ENCODE results near the gene CRYBB3. TPM values are rescaled to one million over a fixed set of nuclear protein-coding genes. Genes with fewer than 3 reads are reported as not detected.
A peak's percentile ranks its signal among the peaks of the same experiment; 100 is the strongest.

The CRYBB3 gene
- total RNA-seq, 1 experiment from 2014 or later: 0.39 TPM

GRCh38 chr22:25170426-25170980, 29.2 kb upstream of the CRYBB3 start:
- Histone ChIP-seq H2BK12ac (ENCODE audit: insufficient read length, low read depth, low read length) (no peak overlapping the region), H3K27me3 (ENCODE audit: insufficient read depth, low read length) (no peaks in the 10 kb centered on the region), H3K9ac (ENCODE audit: extremely low read depth, insufficient read length, low read length) (no peak overlapping the region), H3K9me3 (ENCODE audit: control insufficient read depth, low read depth, low read length) (no peaks in the 10 kb centered on the region), H3K23me2 (ENCODE audit: insufficient read length, low read depth, low read length, poor library complexity, severe bottlenecking) (no peaks in the 10 kb centered on the region), H4K91ac (ENCODE audit: insufficient read length, low read depth, low read length) (no peak overlapping the region), H3K56ac (ENCODE audit: insufficient read length, low read depth, low read length) (no peak overlapping the region), H4K20me1 (ENCODE audit: control insufficient read depth, insufficient read depth, insufficient read length) (no peaks in the 10 kb centered on the region), H2AK5ac (ENCODE audit: insufficient read length, low read length) (no peak overlapping the region), H3K18ac (ENCODE audit: insufficient read length, low read depth, low read length) (no peak overlapping the region), H3K4ac (ENCODE audit: low read depth, low read length) (no peak overlapping the region), H2AFZ (ENCODE audit: low read length) (no peak overlapping the region), H3K79me1 (ENCODE audit: insufficient read depth, low read depth, low read length, poor library complexity, severe bottlenecking) (no peaks in the 10 kb centered on the region), H3K79me2 (ENCODE audit: insufficient read depth, low read length) (no peaks in the 10 kb centered on the region), H4K8ac (replicated peaks; ENCODE audit: insufficient read length, low read depth, low read length) (no peak overlapping the region), H2BK120ac (ENCODE audit: low read depth, low read length, poor library complexity, severe bottlenecking) (no peak overlapping the region), H2BK20ac (ENCODE audit: low read depth, low read length, poor library complexity, severe bottlenecking) (no peak overlapping the region), H4K5ac (ENCODE audit: insufficient read length, low read depth, low read length) (no peak overlapping the region), H3K27ac (ENCODE audit: insufficient read length, low read depth, low read length) (no peak overlapping the region), H2BK15ac (ENCODE audit: low read depth, low read length) (no peak overlapping the region), H3K23ac (ENCODE audit: insufficient read length, low read depth, low read length) (no peak overlapping the region), H3K4me1 (ENCODE audit: insufficient read depth, low read length) (no peaks in the 10 kb centered on the region), H3K14ac (ENCODE audit: insufficient read depth, low read length) (no peak overlapping the region), H3K4me2 (ENCODE audit: insufficient read depth, insufficient read length, low read length) (no peak overlapping the region), H2BK5ac (ENCODE audit: insufficient read length, low read length) (no peak overlapping the region), H3T11ph (ENCODE audit: low read length) (no peak overlapping the region)
- H3K36me3 Mint-ChIP-seq (ENCODE audit: insufficient read depth in 1 of 3, low read depth in 3 of 3): peaks cover 0 to 3% (median 3%) of the 10 kb centered on the region in 3 experiments; a peak in 3 of 7 replicates
- H3K4me3 Mint-ChIP-seq: no peak overlapping the region
- DNase-seq: no peak
- no CpG with 5 or more reads among the region's 16 CpGs for WGBS (ENCODE audit: extremely low coverage, insufficient read length, low lambda C conversion rate)
- H3K27ac Mint-ChIP-seq: peak overlapping the region in 2 of 3 experiments; percentile 45 to 73; a peak in 1 of 7 replicates
- H3K27me3 Mint-ChIP-seq (ENCODE audit: low read depth): no peaks in the 10 kb centered on the region
- H3K9me3 Mint-ChIP-seq: no peaks in the 10 kb centered on the region
- no peak for TF ChIP-seq CTCF (conservative IDR thresholded peaks at IDR 0.05)
- H3K4me1 Mint-ChIP-seq: peaks cover 11% of the 10 kb centered on the region in 2 experiments

All from H9 (cell line).